Common myeloid progenitor, CD34-positive (primary cell): ENCODE measurements around the gene FOXL1.
A peak's percentile ranks its signal among the peaks of the same experiment; 100 is the strongest.

Experiments used
- CTCF ChIA-PET: fragments of 350-600 bp; sonication (Branson Sonifier 250); formaldehyde crosslinking; loops from one replicate; lab custom pipeline; 2021; ENCODE audit warnings: antibody characterized with exemption; lab: Charles Lee
- POLR2A ChIA-PET: fragments of 350-600 bp; sonication (Branson Sonifier 250); formaldehyde crosslinking; loops from one replicate; lab custom pipeline; 2021; ENCODE audit warnings: antibody characterized with exemption; lab: Charles Lee
- DNase-seq, 3 donors: peaks; one replicate each; pipeline versions ENCODE4 v3.0.0 to v3.0.0-alpha.2; 2013
- H3K27ac ChIP-seq, 2 experiments: 1 replicate in 1 of 2; 2 replicates in 1 of 2; pipeline ENCODE4 v1.7.0; 2013; ENCODE audit warnings: inconsistent platforms in 2 of 2, low read length in 2 of 2, mild to moderate bottlenecking in 2 of 2, low read depth in 1 of 2, moderate library complexity in 1 of 2; ENCODE audit not compliant: severe bottlenecking in 2 of 2, insufficient read depth in 1 of 2, poor library complexity in 1 of 2
- H3K27me3 ChIP-seq, 5 experiments: replicated peaks in 2 of 5; 1 replicate in 3 of 5; 2 replicates in 2 of 5; pipeline versions ENCODE4 v1.6.1 to v1.7.0; 2013; ENCODE audit warnings: low read length in 4 of 5, mild to moderate bottlenecking in 2 of 5, moderate library complexity in 2 of 5, inconsistent platforms in 1 of 5; ENCODE audit not compliant: insufficient read depth in 5 of 5, control insufficient read depth in 4 of 5
- H3K36me3 ChIP-seq, 4 experiments: 1 replicate in 2 of 4; 2 replicates in 2 of 4; pipeline versions ENCODE4 v1.6.1 to v1.7.0; 2013; ENCODE audit warnings: low read length in 3 of 4, control low read depth in 1 of 4, mild to moderate bottlenecking in 1 of 4; ENCODE audit not compliant: control insufficient read depth in 4 of 4, insufficient read depth in 4 of 4
- H3K4me1 ChIP-seq, 4 experiments: 1 replicate in 3 of 4; 2 replicates in 1 of 4; pipeline versions ENCODE4 v1.6.1 to v1.7.1; 2013; ENCODE audit warnings: low read length in 3 of 4, mild to moderate bottlenecking in 3 of 4, control low read depth in 1 of 4, inconsistent platforms in 1 of 4, moderate library complexity in 1 of 4; ENCODE audit not compliant: control insufficient read depth in 4 of 4, insufficient read depth in 4 of 4; ENCODE audit errors: control extremely low read depth in 1 of 4
- H3K4me3 ChIP-seq, 7 experiments: 1 replicate in 4 of 7; 2 replicates in 3 of 7; pipeline versions ENCODE4 v1.5.1 to v1.7.0; 2013; ENCODE audit warnings: mild to moderate bottlenecking in 7 of 7, low read length in 6 of 7, moderate library complexity in 6 of 7, inconsistent platforms in 2 of 7, low read depth in 2 of 7, control low read depth in 1 of 7; ENCODE audit not compliant: insufficient read depth in 4 of 7, control insufficient read depth in 1 of 7; ENCODE audit errors: extremely low read depth in 1 of 7
- H3K9me3 ChIP-seq, 5 experiments: 1 replicate in 4 of 5; 2 replicates in 1 of 5; pipeline versions ENCODE4 v1.6.1 to v1.7.1; 2013; ENCODE audit warnings: low read length in 4 of 5, mild to moderate bottlenecking in 2 of 5, inconsistent platforms in 1 of 5, low read depth in 1 of 5, moderate library complexity in 1 of 5; ENCODE audit not compliant: control insufficient read depth in 4 of 5, insufficient read depth in 2 of 5; ENCODE audit errors: control extremely low read depth in 1 of 5
- WGBS: methylation state at CpG from one replicate; pipeline ENCODE4 v1.1.5; 2013; ENCODE audit not compliant: insufficient coverage; 5-methylcytosine and 5-hydroxymethylcytosine counted together

FOXL1 gene

GRCh38 chr16:86572606-86573005, 5.7 kb upstream of the FOXL1 start:
- H3K4me1 ChIP-seq = peaks cover 0 to 16% (median 11%) of the 10 kb centered on the region in 4 experiments
- CTCF ChIA-PET = interaction anchor here (1.0 kb wide), 1 partner anchor 8 kb away, joined by 5 read pairs; no protein-coding TSS in a partner anchor
- no peaks in the 10 kb centered on the region for H3K36me3 ChIP-seq
- H3K4me3 ChIP-seq = no peak overlapping the region
- H3K27me3 ChIP-seq = peaks cover 15 to 100% (median 53%) of the 10 kb centered on the region in 5 experiments
- no peak overlapping the region for H3K27ac ChIP-seq
- POLR2A ChIA-PET = no interaction called here
- no peaks in the 10 kb centered on the region for H3K9me3 ChIP-seq
- DNase-seq = no peak
- 90% methylated on average over 6 of the region's 8 CpGs for WGBS

DNA sequence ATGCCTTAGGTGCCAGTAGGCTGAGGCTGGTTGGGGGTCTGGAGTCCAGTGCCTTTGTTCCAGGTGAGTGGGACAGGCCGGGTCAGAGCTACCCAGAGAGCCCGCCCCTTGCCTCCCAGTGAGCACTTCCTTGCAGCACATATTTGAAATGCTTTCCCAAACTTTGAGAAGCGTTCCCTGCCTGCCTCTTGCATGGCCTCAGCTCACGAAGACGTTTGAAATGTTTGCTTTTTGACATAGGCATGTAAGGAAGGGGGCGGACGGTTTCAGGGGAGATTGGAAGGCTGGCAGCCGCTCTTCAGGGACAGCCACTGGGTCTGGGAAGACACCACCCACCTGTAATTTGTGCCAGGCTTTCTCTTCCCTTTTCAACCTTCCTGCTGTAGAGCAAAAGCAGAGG, 5.1 kb upstream of the FOXL1 start:
- H3K27me3 ChIP-seq = peaks cover 15 to 100% (median 57%) of the 10 kb centered on the region in 5 experiments

DNA sequence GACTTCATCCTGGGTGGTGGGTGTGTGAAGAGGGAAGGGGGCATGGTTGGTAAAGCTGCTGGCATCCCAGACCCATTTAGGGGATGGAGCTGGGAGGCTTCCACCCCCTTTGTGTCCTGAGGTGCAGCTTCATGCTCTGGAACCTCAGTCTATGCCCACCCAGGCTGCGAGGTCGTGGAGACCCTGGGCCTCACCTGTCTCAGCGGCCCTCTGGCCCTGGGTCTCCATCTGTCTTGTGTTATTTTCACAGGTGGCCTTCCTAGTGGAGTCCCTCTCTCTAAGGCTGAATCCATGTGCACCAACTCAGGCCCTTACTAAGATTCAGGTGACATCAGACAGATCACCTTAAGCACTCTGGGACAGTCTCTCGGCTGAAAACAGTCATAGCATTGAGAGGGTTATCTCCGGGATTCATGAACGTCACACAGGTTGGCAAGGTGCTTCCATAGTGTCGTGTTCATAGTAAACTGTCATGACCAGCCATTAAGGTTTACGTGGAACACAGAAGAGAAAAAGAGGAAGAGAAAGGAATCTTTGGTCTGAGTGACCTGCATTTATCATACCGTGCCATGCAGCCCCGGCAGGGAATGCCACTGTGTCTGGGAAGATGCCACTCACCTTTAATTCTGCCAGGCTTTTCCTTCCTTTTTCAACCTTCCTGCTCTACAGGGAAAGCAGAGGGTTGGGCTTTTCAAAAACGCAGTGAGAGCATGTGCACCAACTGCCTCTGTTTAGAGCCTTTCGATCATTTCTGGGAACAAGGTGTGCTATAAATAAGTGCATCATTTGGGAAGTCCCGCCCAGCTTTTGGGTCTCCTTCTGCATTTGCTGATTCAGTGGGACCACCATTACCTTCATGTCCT, 4.5 kb upstream of the FOXL1 start:
- H3K27ac ChIP-seq = no peak overlapping the region
- no peaks in the 10 kb centered on the region for H3K36me3 ChIP-seq
- H3K9me3 ChIP-seq = no peaks in the 10 kb centered on the region
- CTCF ChIA-PET = no interaction called here
- no peak overlapping the region for H3K4me3 ChIP-seq
- peaks cover 15 to 100% (median 59%) of the 10 kb centered on the region in 5 experiments for H3K27me3 ChIP-seq
- 83% methylated on average over 11 of the region's 13 CpGs for WGBS
- POLR2A ChIA-PET = no interaction called here
- H3K4me1 ChIP-seq = peaks cover 0 to 17% (median 13%) of the 10 kb centered on the region in 4 experiments
- DNase-seq = no peak

More for the DNA sequence above, 5.1 kb upstream of the FOXL1 start:
- H3K9me3 ChIP-seq = no peaks in the 10 kb centered on the region
- ChIA-PET CTCF (interaction anchor here (1.0 kb wide), 1 partner anchor 9 kb away, joined by 5 read pairs; no protein-coding TSS in a partner anchor), POLR2A (no interaction called here)
- DNase-seq = no peak
- no peaks in the 10 kb centered on the region for H3K36me3 ChIP-seq
- no peak overlapping the region for H3K27ac ChIP-seq
- H3K4me1 ChIP-seq = peaks cover 0 to 13% (median 11%) of the 10 kb centered on the region in 4 experiments
- 89% methylated on average over 7 of the region's 8 CpGs for WGBS
- no peak overlapping the region for H3K4me3 ChIP-seq

- H3K4me1 ChIP-seq = peaks cover 0 to 23% (median 14%) of the 10 kb centered on the region in 4 experiments
- no peak overlapping the region for H3K27ac ChIP-seq
- POLR2A ChIA-PET = no interaction called here
- no peaks in the 10 kb centered on the region for H3K36me3 ChIP-seq
- H3K9me3 ChIP-seq = no peaks in the 10 kb centered on the region
- no peak overlapping the region for H3K4me3 ChIP-seq
- H3K27me3 ChIP-seq = peaks cover 11 to 100% (median 55%) of the 10 kb centered on the region in 5 experiments
- WGBS = 88% methylated on average over 4 of the region's 4 CpGs
- DNase-seq = no peak
- CTCF ChIA-PET = no interaction called here
Observed at GRCh38 chr16:86574646-86575045, 3.7 kb upstream of the FOXL1 start.

DNA sequence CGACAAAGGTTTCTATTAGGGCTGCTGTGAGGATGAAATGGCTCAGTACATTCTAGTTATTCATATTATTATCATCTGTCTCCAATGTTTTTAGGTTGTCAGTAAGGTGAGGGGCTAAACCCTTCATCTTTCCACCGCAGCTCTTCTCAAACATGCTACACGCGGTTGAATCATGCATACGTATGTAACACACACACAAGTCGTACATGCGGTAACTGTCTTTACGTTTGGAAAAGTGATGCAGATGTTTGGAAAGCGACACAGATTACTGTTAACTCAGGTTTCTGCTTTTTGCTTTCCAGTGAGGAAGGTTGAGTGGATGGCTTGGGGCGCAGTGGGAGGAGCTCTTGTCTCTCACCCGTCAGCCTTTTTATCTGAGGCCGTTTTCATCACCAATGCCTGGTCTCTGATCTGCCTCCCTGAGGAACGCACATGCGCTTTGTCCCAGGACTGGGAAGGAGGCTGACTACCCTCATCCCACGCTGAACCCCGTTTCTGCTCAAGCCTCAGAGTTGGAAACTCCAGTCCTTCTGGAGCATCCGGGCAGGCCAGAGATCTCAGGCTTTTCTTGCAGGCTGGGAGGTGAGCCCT, 3.2 kb upstream of the FOXL1 start:
- H3K27me3 ChIP-seq = peaks cover 7 to 100% (median 55%) of the 10 kb centered on the region in 5 experiments
- no peaks in the 10 kb centered on the region for H3K9me3 ChIP-seq
- no peak for DNase-seq
- peaks cover 0 to 23% (median 14%) of the 10 kb centered on the region in 4 experiments for H3K4me1 ChIP-seq
- POLR2A ChIA-PET = no interaction called here
- no peak overlapping the region for H3K4me3 ChIP-seq
- WGBS = 79% methylated on average over 14 of the region's 17 CpGs
- no peak overlapping the region for H3K27ac ChIP-seq
- no peaks in the 10 kb centered on the region for H3K36me3 ChIP-seq
- CTCF ChIA-PET = interaction anchor here (1.5 kb wide), 1 partner anchor 17 kb away, joined by 3 read pairs; no protein-coding TSS in a partner anchor

DNA sequence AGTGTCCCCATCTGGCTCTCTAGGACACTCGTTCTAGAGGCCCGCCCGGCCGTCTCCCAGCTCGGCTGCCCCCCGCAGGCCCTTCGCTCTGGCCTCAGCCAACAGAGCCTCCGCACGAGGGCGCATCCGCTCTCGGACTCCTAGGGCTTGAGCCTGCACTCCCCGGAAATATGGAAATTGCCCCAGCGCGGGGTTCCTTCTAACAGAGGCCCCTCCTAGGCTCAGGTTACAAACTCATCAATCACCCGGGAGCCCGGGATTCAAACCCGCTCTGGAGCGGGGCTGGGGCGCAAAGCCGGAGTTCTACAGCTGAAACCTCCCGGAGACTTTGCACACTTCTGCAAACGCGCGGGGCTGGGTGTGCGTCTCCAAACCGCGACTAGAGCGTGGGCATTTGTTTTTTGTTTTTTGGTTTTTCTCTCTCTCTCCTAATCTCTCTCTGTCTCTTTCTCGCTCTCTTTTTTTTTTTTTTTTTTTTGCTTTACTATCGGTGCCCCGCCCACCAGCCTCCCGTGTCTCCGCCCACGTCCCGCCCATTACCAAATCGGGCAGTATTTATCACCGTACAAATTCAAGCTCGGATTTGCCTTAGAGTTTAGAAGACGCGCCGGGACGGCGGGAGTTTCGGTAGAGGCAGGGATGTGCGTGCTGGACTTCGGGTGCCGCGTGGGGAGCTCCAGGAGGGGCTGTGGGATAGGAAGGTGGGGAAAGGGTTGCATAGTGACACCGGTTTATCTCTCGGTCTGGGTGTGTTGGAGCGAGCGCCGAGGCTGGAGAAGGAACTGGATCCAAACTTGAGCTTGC, 2.4 kb upstream of the FOXL1 start:
- H3K27ac ChIP-seq = no peak overlapping the region
- peaks cover 0 to 23% (median 14%) of the 10 kb centered on the region in 4 experiments for H3K4me1 ChIP-seq
- no peaks in the 10 kb centered on the region for H3K36me3 ChIP-seq
- H3K9me3 ChIP-seq = no peaks in the 10 kb centered on the region
- peaks cover 1 to 100% (median 60%) of the 10 kb centered on the region in 5 experiments for H3K27me3 ChIP-seq
- DNase-seq = peak; percentile 66 to 80 (median 76)
- ChIA-PET POLR2A (interaction anchor here (0.6 kb wide), 1 partner anchor 485 kb away, joined by 4 read pairs; no protein-coding TSS in a partner anchor), CTCF (interaction anchor here (1.0 to 2.0 kb wide), 5 partner anchors 12 to 703 kb away, joined by 3 to 4 read pairs (median 4); no protein-coding TSS in a partner anchor)
- peak overlapping the region in 6 of 7 experiments; percentile 23 to 72 (median 56) for H3K4me3 ChIP-seq
- under 1% methylated on average over 42 of the region's 54 CpGs for WGBS
